ENCODE measurements around the gene HMCN2. TPM values are rescaled to one million over a fixed set of nuclear protein-coding genes. Genes with fewer than 3 reads are reported as not detected.

The HMCN2 gene
- total RNA-seq, 1 experiment from 2014 or later = 8.6 TPM

DNA sequence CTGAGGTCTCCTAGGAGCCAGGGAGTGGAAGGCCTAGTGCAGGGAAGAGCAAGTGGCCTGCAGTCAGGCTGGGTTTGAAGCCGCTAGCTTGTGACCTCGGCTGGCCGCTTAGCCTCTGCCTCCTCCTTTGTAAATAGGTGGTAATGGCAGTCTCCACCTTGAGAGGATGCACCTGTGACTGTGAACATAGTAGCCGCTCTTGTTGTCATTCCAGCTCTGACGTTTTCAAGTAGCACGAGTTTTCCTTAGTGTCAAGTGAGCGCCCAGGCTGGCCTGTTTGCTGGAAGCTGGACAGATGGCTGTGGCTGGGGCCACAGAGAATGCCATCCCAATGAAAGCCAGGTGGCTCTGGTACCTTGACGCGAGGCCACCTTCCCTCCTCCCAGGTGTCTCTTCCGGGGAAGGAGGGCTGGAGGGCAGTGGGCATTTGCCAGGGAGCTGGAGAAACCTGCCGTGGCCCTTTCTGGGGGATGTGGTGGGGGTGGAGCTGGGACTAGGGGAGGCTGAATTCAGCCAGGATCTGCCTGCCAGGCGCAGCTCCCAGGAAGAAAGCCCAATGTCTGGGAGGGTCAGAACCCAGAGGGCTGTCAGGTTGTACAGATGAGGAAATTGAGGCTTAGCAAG is 181.7 kb downstream of the HMCN2 start:
- Histone ChIP-seq H2BK15ac (ENCODE audit: low read depth, low read length) (no peak overlapping the region), H4K8ac (replicated peaks; ENCODE audit: insufficient read length, low read depth, low read length) (no peak overlapping the region), H2AK5ac (ENCODE audit: insufficient read length, low read length) (no peak overlapping the region), H3K27ac (ENCODE audit: insufficient read length, low read depth, low read length) (no peak overlapping the region), H3T11ph (ENCODE audit: low read length) (no peak overlapping the region), H3K4ac (ENCODE audit: low read depth, low read length) (no peak overlapping the region), H3K79me2 (ENCODE audit: insufficient read depth, low read length) (no peaks in the 10 kb centered on the region), H4K20me1 (ENCODE audit: control insufficient read depth, insufficient read depth, insufficient read length) (no peaks in the 10 kb centered on the region), H3K27me3 (ENCODE audit: insufficient read depth, low read length) (no peaks in the 10 kb centered on the region; the same call in 1 of the 2 replicates), H2BK5ac (ENCODE audit: insufficient read length, low read length) (no peak overlapping the region), H2AFZ (ENCODE audit: low read length) (no peak overlapping the region), H3K23me2 (ENCODE audit: insufficient read length, low read depth, low read length, poor library complexity, severe bottlenecking) (peaks cover 19% of the 10 kb centered on the region), H3K9ac (ENCODE audit: extremely low read depth, insufficient read length, low read length) (no peak overlapping the region), H3K9me3 (ENCODE audit: control insufficient read depth, low read depth, low read length) (no peaks in the 10 kb centered on the region), H3K56ac (ENCODE audit: insufficient read length, low read depth, low read length) (no peak overlapping the region), H2BK20ac (ENCODE audit: low read depth, low read length, poor library complexity, severe bottlenecking) (no peak overlapping the region), H3K4me2 (ENCODE audit: insufficient read depth, insufficient read length, low read length) (no peak overlapping the region), H4K5ac (ENCODE audit: insufficient read length, low read depth, low read length) (no peak overlapping the region), H2BK120ac (ENCODE audit: low read depth, low read length, poor library complexity, severe bottlenecking) (no peak overlapping the region), H2BK12ac (ENCODE audit: insufficient read length, low read depth, low read length) (no peak overlapping the region), H4K91ac (ENCODE audit: insufficient read length, low read depth, low read length) (no peak overlapping the region), H3K14ac (ENCODE audit: insufficient read depth, low read length) (peak overlapping the region; percentile 34; the same call in 1 of the 2 replicates), H3K23ac (ENCODE audit: insufficient read length, low read depth, low read length) (no peak overlapping the region), H3K4me1 (ENCODE audit: insufficient read depth, low read length) (peaks cover 13% of the 10 kb centered on the region; the same call in 1 of the 2 replicates), H3K18ac (ENCODE audit: insufficient read length, low read depth, low read length) (no peak overlapping the region), H3K79me1 (ENCODE audit: insufficient read depth, low read depth, low read length, poor library complexity, severe bottlenecking) (no peaks in the 10 kb centered on the region)
- Mint-ChIP-seq H3K9me3 (no peaks in the 10 kb centered on the region; a peak in 1 of 5 replicates), H3K4me1 (peaks cover 50 to 63% of the 10 kb centered on the region in 2 experiments), H3K36me3 (ENCODE audit: insufficient read depth in 1 of 3, low read depth in 3 of 3) (peaks cover 0 to 8% (median 7%) of the 10 kb centered on the region in 3 experiments; a peak in 5 of 7 replicates), H3K27ac (peak overlapping the region in 2 of 3 experiments; percentile 3 to 92; a peak in 1 of 7 replicates), H3K27me3 (ENCODE audit: low read depth) (peaks cover 23% of the 10 kb centered on the region), H3K4me3 (peak overlapping the region; percentile 70 to 84)
- DNase-seq = no peak
- WGBS (ENCODE audit: extremely low coverage, insufficient read length, low lambda C conversion rate) = no CpG with 5 or more reads among the region's 12 CpGs
- TF ChIP-seq CTCF (conservative IDR thresholded peaks at IDR 0.05) = no peak

Measured in H9 (cell line).